Loucy (cell line): Measurements from ENCODE around the gene RAD51B.

Experiments used
- EZH2phosphoT487 ChIP-seq: fragments of 200-600 bp; IDR thresholded peaks from 2 replicates; pipeline ENCODE4 v1.6.1; 2018; ENCODE audit warnings: antibody characterized with exemption, mild to moderate bottlenecking, moderate library complexity, borderline replicate concordance
- TF ChIP-seq, protein P1 (sequence below): fragments of 200-600 bp; sonication (generic); conservative IDR thresholded peaks from 2 replicates; pipeline ENCODE4 v1.5.1; 2014; ENCODE audit warnings: mild to moderate bottlenecking, antibody characterized with exemption, low read length

- TF ChIP-seq, protein P1, sequence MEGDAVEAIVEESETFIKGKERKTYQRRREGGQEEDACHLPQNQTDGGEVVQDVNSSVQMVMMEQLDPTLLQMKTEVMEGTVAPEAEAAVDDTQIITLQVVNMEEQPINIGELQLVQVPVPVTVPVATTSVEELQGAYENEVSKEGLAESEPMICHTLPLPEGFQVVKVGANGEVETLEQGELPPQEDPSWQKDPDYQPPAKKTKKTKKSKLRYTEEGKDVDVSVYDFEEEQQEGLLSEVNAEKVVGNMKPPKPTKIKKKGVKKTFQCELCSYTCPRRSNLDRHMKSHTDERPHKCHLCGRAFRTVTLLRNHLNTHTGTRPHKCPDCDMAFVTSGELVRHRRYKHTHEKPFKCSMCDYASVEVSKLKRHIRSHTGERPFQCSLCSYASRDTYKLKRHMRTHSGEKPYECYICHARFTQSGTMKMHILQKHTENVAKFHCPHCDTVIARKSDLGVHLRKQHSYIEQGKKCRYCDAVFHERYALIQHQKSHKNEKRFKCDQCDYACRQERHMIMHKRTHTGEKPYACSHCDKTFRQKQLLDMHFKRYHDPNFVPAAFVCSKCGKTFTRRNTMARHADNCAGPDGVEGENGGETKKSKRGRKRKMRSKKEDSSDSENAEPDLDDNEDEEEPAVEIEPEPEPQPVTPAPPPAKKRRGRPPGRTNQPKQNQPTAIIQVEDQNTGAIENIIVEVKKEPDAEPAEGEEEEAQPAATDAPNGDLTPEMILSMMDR, result no peak
- TF ChIP-seq EZH2phosphoT487, result no peak
Observed at GRCh38 chr14:68363843-68364767, 544.5 kb downstream of the RAD51B start.
